ENCODE data around the gene MACROD2. TPM values are rescaled to one million over a fixed set of nuclear protein-coding genes. Genes with fewer than 3 reads are reported as not detected.

The MACROD2 gene
- total RNA-seq, 2 experiments from 2014 or later = not detected

DNA sequence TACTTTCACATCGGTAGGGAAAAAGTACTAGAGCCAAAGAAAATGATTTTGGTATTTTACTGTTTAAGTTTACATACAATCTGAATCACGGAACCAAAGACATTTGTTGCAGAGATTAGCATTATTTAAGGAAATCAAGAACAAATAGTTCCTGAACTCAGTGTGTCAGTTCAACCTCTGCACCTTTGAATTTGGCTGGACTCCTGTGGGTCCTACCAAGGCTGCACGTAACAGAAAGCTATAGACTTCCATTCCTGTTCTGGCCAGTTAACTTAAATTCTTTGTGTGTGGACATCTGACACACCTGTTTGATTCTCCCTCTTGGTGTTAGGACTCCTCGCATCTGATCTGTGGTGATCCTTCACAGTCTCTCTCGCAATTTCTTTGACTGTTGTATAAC is 69.6 kb downstream of the MACROD2 start:
- H3K9me3 Mint-ChIP-seq = no peaks in the 10 kb centered on the region
- H3K4me3 Mint-ChIP-seq = no peak overlapping the region
- POLR2A ChIA-PET = no interaction called here
- no peaks in the 10 kb centered on the region for H3K4me1 Mint-ChIP-seq (ENCODE audit: low read depth)
- no peaks in the 10 kb centered on the region for H3K27me3 Mint-ChIP-seq
- intact Hi-C loops (cut with micrococcal nuclease) = no loop called here
- H3K27ac Mint-ChIP-seq = no peak overlapping the region
- CTCF ChIA-PET = no interaction called here
- H3K36me3 Mint-ChIP-seq = no peaks in the 10 kb centered on the region
- no peak for DNase-seq

DNA sequence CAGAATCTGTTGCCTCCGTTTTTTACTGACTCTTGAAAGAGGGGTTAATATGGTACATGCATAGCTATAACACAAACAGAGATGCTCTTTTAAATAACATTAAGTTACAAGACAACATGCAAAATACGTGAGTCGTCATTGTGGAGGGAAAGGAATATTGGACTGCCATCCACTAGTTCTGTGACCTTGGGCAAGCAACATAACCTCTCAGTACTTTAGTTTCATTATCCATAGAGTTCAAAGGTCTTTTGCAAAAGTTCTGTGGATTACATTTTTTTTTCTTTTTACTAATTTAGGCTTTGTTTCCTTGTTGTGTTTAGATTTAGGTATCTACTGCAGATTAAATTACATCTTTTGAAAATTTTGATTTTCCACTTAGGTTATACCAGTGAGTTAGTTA is 70.5 kb downstream of the MACROD2 start:
- H3K4me3 Mint-ChIP-seq = no peak overlapping the region

DNA sequence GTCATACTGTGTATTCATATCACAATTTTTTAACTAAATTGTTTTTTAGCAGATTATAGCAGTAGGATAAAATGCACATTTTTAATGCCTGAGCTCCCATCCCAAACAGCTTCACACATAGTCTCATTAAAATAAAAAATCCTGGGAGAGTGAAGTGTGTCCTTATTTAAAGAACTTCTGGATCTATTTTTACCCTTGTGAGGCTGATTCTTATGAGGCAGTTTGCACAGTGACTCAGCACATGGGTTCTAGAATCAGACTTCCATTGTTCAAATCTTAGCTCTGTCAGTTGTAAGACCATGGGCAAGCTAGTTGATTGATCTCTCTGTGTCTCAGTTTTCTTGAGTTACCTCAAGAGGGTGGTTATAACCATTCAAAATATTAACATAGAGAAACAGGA is 72.3 kb downstream of the MACROD2 start:
- no peak for DNase-seq
- intact Hi-C loops (cut with micrococcal nuclease) = no loop called here
- no peaks in the 10 kb centered on the region for H3K9me3 Mint-ChIP-seq
- H3K36me3 Mint-ChIP-seq = no peaks in the 10 kb centered on the region
- no peaks in the 10 kb centered on the region for H3K27me3 Mint-ChIP-seq
- no peaks in the 10 kb centered on the region for H3K4me1 Mint-ChIP-seq (ENCODE audit: low read depth)
- H3K27ac Mint-ChIP-seq = no peak overlapping the region
- no peak overlapping the region for H3K4me3 Mint-ChIP-seq
- POLR2A ChIA-PET = no interaction called here
- CTCF ChIA-PET = no interaction called here

More for the DNA sequence above, 70.5 kb downstream of the MACROD2 start:
- no peak for DNase-seq
- H3K27me3 Mint-ChIP-seq = no peaks in the 10 kb centered on the region
- H3K9me3 Mint-ChIP-seq = no peaks in the 10 kb centered on the region
- H3K27ac Mint-ChIP-seq = no peak overlapping the region
- ChIA-PET CTCF (no interaction called here), POLR2A (no interaction called here)
- H3K4me1 Mint-ChIP-seq (ENCODE audit: low read depth) = no peaks in the 10 kb centered on the region
- no peaks in the 10 kb centered on the region for H3K36me3 Mint-ChIP-seq
- intact Hi-C loops (cut with micrococcal nuclease) = no loop called here

DNA sequence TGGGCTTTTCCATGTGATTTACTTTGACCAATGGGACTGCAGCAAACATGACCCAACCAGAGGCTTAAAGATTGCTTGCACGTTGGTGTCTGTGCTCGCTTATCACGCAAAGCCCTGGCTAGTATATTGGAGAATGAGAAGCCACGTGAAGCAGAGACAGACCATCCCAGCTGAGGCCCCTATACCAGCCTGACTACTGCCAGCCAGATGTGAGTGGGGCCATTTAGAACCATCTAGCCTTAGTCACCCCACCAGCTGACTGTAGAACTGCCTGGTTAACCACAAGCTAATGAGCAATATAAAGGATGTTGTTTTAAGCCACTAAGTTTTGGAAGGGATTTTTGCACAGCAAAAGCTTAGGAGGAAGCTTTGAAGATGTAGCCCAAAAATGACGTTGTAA is 74.5 kb downstream of the MACROD2 start:
- Mint-ChIP-seq H3K9me3 (no peaks in the 10 kb centered on the region), H3K4me1 (ENCODE audit: low read depth) (no peaks in the 10 kb centered on the region), H3K4me3 (no peak overlapping the region), H3K27ac (no peak overlapping the region), H3K36me3 (no peaks in the 10 kb centered on the region), H3K27me3 (no peaks in the 10 kb centered on the region)
- CTCF ChIA-PET = no interaction called here
- intact Hi-C loops (cut with micrococcal nuclease) = no loop called here
- POLR2A ChIA-PET = no interaction called here
- DNase-seq = no peak

DNA sequence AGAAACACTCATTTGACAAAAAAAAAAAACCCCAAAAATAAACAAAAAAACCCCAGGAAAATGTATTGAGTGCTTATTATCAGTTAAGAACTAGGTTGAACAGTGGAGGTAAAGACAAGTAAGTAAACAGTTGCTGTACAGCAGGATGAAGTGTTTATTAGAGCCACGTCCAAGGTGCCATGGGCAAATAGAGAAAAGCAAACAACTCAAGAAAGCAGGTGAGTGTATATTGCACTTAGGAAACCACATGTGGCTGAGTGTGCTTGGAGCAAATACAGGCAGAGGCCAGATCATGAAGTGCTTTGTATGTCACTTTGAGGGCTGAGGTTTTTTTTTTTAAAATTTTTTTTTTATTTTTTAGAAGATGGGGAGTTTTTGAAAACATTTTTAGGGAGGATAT is 98.3 kb downstream of the MACROD2 start:
- CTCF ChIA-PET = no interaction called here
- H3K4me3 Mint-ChIP-seq = no peak overlapping the region
- no peaks in the 10 kb centered on the region for H3K4me1 Mint-ChIP-seq (ENCODE audit: low read depth)
- H3K9me3 Mint-ChIP-seq = peaks cover 3% of the 10 kb centered on the region
- intact Hi-C loops (cut with micrococcal nuclease) = no loop called here
- H3K36me3 Mint-ChIP-seq = no peaks in the 10 kb centered on the region
- POLR2A ChIA-PET = no interaction called here
- H3K27ac Mint-ChIP-seq = no peak overlapping the region
- H3K27me3 Mint-ChIP-seq = no peaks in the 10 kb centered on the region
- no peak for DNase-seq

DNA sequence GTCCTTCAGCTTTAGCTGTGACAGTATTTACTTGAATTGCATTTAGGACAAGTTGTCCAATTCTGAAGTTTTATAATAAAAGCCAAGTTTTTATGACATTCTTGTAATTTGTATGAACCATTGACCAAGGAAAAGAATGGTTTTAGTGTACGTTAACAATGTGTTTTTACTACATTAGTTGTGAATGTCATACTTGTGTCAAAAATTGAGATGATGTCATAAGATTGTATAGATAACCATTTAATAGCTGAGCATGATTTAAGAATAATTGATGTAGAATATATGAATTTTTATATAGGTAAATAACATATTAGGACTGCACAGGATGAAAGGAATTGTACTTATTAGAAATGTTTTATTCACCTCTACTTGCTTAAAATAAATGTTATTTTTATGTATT is 102.9 kb downstream of the MACROD2 start:
- ChIA-PET POLR2A (no interaction called here), CTCF (no interaction called here)
- Mint-ChIP-seq H3K36me3 (no peaks in the 10 kb centered on the region), H3K27me3 (no peaks in the 10 kb centered on the region), H3K4me1 (ENCODE audit: low read depth) (no peaks in the 10 kb centered on the region), H3K27ac (no peak overlapping the region), H3K4me3 (no peak overlapping the region), H3K9me3 (peaks cover 3% of the 10 kb centered on the region)
- intact Hi-C loops (cut with micrococcal nuclease) = no loop called here
- no peak for DNase-seq

DNA sequence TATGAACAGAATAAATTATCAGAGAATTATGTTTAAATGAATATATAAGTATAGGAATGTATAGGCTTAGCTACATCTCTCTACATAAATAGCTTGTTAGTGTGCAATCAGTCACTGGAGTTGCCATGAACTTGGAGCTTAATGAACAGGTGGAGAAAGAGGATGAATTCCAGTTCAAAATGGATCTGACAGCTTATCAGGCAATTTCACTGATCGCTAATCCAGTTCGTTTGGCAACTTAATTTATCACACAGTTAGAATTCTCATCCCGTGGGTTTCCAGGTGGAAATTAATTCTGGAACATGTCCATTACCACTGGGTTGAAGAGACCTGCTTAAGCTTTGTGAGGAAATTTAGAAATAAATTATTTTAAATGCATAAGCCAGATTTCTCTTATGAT is 118.1 kb downstream of the MACROD2 start:
- POLR2A ChIA-PET = no interaction called here
- H3K9me3 Mint-ChIP-seq = peaks cover 11% of the 10 kb centered on the region
- no peaks in the 10 kb centered on the region for H3K36me3 Mint-ChIP-seq
- CTCF ChIA-PET = no interaction called here
- DNase-seq = no peak
- intact Hi-C loops (cut with micrococcal nuclease) = no loop called here
- no peaks in the 10 kb centered on the region for H3K4me1 Mint-ChIP-seq (ENCODE audit: low read depth)
- H3K27ac Mint-ChIP-seq = no peak overlapping the region
- H3K4me3 Mint-ChIP-seq = no peak overlapping the region
- H3K27me3 Mint-ChIP-seq = no peaks in the 10 kb centered on the region

DNA sequence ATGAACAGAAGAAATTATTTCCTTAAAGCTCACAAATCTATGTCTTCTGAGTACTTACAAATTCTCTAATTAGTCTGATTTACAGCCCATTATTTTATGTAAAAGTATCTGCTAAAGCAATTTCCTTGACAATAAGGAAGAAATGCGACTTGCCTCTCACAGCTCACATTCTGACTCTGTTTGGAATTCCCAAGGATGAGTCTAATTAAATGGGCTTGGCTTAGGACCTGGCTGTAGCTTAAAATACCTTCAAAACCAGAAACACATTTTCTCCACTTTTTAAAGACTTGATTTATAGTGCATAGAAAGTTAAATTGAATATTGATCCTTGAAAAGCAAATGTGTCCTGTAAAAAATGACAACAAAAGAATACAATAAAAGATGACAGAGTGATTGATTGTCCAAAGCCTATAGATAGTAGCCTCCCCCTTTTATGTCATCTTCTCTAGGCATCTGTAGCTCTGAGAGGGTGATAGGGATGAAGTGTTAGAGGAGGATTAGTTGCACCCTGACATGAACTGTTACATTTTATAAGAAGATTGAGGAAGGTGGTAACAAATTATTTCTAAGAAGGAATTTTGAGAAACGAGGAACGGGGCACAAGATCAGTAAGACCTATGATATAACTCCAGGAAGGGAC is 118.9 kb downstream of the MACROD2 start:
- no peak overlapping the region for H3K4me3 Mint-ChIP-seq
- no peak for DNase-seq
- intact Hi-C loops (cut with micrococcal nuclease) = no loop called here
- ChIA-PET CTCF (no interaction called here), POLR2A (no interaction called here)
- H3K27ac Mint-ChIP-seq = no peak overlapping the region
- no peaks in the 10 kb centered on the region for H3K27me3 Mint-ChIP-seq
- peaks cover 11% of the 10 kb centered on the region for H3K9me3 Mint-ChIP-seq
- no peaks in the 10 kb centered on the region for H3K36me3 Mint-ChIP-seq
- no peaks in the 10 kb centered on the region for H3K4me1 Mint-ChIP-seq (ENCODE audit: low read depth)

DNA sequence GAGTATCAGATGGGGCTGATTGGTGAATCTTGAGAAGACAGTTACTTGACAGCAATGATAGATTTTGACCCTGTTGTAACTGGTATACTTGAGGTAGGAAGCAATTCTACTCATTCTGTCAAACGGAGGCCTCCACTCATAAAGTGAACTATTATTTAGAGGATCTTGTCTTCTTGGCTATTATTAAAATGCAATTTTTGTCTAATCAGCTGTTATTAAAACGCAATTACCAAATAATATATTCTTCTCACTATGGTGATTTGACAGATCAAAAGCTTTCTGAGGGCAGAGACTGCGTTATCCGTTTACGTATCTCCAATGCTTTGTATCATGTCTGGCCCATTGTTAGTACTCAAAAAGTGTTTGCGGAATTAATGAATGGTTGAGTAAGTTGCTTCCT is 120.7 kb downstream of the MACROD2 start:
- Mint-ChIP-seq H3K27me3 (no peaks in the 10 kb centered on the region), H3K9me3 (peaks cover 3% of the 10 kb centered on the region), H3K4me1 (ENCODE audit: low read depth) (no peaks in the 10 kb centered on the region), H3K27ac (no peak overlapping the region), H3K36me3 (no peaks in the 10 kb centered on the region), H3K4me3 (no peak overlapping the region)
- POLR2A ChIA-PET = no interaction called here
- CTCF ChIA-PET = no interaction called here
- intact Hi-C loops (cut with micrococcal nuclease) = no loop called here
- DNase-seq = no peak

DNA sequence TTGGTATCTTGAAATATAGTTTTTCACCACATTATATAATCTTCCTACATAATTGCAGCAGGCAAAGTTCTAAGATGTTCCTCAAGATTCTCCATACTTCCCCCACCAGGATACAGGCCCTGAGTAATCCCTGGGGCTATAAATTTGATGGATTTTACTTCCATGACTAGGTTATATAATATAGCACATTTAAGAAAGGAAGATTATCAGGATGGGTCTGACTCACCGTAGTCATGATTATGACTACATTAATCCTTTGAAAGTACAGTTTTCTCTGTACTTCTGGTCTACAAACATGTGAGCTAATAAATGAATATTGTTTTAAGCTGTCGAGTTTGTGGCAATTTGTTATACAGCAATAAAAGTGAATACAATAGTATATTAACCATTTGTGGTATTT is 122.5 kb downstream of the MACROD2 start:
- no peak overlapping the region for H3K4me3 Mint-ChIP-seq
- H3K27ac Mint-ChIP-seq = no peak overlapping the region
- CTCF ChIA-PET = no interaction called here

DNA sequence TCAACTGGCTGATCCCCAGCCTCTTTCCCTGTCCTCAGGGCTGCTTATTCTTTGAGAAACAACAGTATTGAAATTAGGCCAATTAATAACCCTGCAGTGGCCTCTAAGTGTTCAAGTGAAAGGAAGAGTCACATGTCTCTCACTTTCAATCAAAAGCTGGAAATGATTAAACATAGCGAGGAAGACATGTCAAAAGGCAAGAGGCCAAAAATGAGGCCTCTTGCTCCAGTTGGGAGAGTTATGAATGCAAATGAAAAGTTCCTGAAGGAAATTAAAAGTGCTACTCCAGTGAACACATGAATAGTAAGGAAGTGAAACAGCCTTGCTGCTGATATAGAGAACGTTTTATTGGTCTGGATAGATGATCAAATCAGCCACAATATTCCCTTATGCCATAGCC is 131.5 kb downstream of the MACROD2 start:
- no peaks in the 10 kb centered on the region for H3K36me3 Mint-ChIP-seq
- H3K27me3 Mint-ChIP-seq = no peaks in the 10 kb centered on the region
- H3K4me1 Mint-ChIP-seq (ENCODE audit: low read depth) = no peaks in the 10 kb centered on the region
- no peak overlapping the region for H3K4me3 Mint-ChIP-seq
- intact Hi-C loops (cut with micrococcal nuclease) = no loop called here
- H3K9me3 Mint-ChIP-seq = peaks cover 9% of the 10 kb centered on the region
- CTCF ChIA-PET = no interaction called here
- no peak overlapping the region for H3K27ac Mint-ChIP-seq
- POLR2A ChIA-PET = no interaction called here
- no peak for DNase-seq

More for the DNA sequence above, 122.5 kb downstream of the MACROD2 start:
- no peaks in the 10 kb centered on the region for H3K36me3 Mint-ChIP-seq
- no peak for DNase-seq
- H3K27me3 Mint-ChIP-seq = no peaks in the 10 kb centered on the region
- intact Hi-C loops (cut with micrococcal nuclease) = no loop called here
- H3K4me1 Mint-ChIP-seq (ENCODE audit: low read depth) = no peaks in the 10 kb centered on the region
- POLR2A ChIA-PET = no interaction called here
- H3K9me3 Mint-ChIP-seq = peaks cover 3% of the 10 kb centered on the region

DNA sequence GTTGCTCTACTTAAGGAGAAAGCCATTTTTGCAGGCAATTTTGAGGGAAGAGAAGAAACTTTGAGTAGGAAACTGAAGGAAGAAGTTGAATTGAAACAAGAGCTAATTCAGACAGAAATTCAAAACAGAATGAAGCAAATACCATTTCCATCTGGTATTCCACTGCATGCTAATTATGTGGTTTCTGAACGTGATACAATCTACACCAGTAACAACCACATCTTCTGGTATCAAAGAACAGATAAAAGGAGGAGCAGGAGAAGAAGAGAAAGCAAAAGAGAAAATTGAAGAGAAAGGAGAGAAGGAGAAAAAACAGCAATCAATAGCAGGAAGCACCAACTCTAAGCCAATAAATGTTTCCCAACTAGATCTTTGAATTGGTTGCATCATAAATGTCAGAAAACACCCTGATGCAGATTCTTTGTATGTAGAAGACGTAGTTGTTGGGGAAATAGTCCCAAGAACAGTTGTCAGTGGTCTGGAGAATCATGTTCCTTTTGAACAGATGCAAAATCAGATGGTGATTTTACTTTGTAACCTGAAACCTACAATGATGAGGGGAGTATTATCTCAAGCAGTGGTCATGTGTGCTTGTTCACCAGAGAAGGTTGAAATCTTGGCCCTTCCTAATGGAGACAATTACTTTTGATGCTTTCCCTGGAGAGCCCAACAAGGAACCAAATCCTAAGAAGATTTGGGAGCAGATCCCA is 132.4 kb downstream of the MACROD2 start:
- H3K9me3 Mint-ChIP-seq = peaks cover 9% of the 10 kb centered on the region
- CTCF ChIA-PET = no interaction called here
- no peak overlapping the region for H3K27ac Mint-ChIP-seq
- intact Hi-C loops (cut with micrococcal nuclease) = no loop called here
- no peak for DNase-seq
- no peaks in the 10 kb centered on the region for H3K36me3 Mint-ChIP-seq
- H3K27me3 Mint-ChIP-seq = no peaks in the 10 kb centered on the region
- H3K4me3 Mint-ChIP-seq = no peak overlapping the region
- no peaks in the 10 kb centered on the region for H3K4me1 Mint-ChIP-seq (ENCODE audit: low read depth)
- POLR2A ChIA-PET = no interaction called here

DNA sequence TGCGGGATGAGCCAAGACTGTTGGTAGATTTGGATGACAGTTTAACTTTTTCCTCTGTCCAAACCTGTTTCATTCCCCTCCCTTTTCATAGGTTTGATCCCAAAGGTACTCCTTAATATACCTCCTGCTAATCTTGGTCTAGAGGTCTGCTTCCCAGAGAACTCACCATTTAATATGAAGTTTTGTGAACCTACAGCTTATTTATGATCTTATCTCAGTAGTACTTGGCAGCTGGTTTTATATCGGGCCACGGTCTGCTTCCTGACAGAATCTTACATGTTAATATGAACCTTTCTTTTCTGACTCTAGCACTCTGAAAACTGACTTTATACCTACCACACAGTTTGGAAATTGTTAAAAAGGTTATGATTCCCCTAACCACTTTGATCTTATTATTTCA is 138.7 kb downstream of the MACROD2 start:
- intact Hi-C loops (cut with micrococcal nuclease) = no loop called here
- no peak overlapping the region for H3K4me3 Mint-ChIP-seq

More for the DNA sequence above, 138.7 kb downstream of the MACROD2 start:
- POLR2A ChIA-PET = no interaction called here
- H3K27ac Mint-ChIP-seq = no peak overlapping the region
- peaks cover 6% of the 10 kb centered on the region for H3K9me3 Mint-ChIP-seq
- H3K4me1 Mint-ChIP-seq (ENCODE audit: low read depth) = no peaks in the 10 kb centered on the region
- H3K36me3 Mint-ChIP-seq = no peaks in the 10 kb centered on the region
- DNase-seq = no peak
- CTCF ChIA-PET = no interaction called here
- no peaks in the 10 kb centered on the region for H3K27me3 Mint-ChIP-seq
